SK-N-SH treated with all-trans-retinoic acid at 6 μM for 48 hours (cell line): ENCODE measurements around the gene MAPK7.
A peak's percentile ranks its signal among the peaks of the same experiment; 100 is the strongest.

ENCODE experiments used
- ATAC-seq: fragments of 200-7000 bp; cut with Tn5 transposase; 3 replicates; pipeline ENCODE4 v1.9.1; 2020; ENCODE audit warnings: mild to moderate bottlenecking, moderate library complexity
- ARNTL ChIP-seq: fragments of 450-650 bp; formaldehyde crosslinking; IDR thresholded peaks from 2 replicates; pipeline ENCODE4 v1.5.0; 2020; ENCODE audit warnings: low read depth, mild to moderate bottlenecking, moderate library complexity, borderline replicate concordance
- BACH2 ChIP-seq: fragments of 250-450 bp; sonication (Bioruptor Pico); IDR thresholded peaks from 2 replicates; pipeline ENCODE4 v1.9.0; 2021; ENCODE audit warnings: mild to moderate bottlenecking, borderline replicate concordance
- CSDC2 ChIP-seq: fragments of 250-450 bp; sonication (Bioruptor Pico); IDR thresholded peaks from 2 replicates; pipeline ENCODE4 v1.5.0; 2020; ENCODE audit warnings: mild to moderate bottlenecking, moderate library complexity
- CSRNP3 ChIP-seq: fragments of 250-450 bp; sonication (Bioruptor Pico); IDR thresholded peaks from 2 replicates; pipeline ENCODE4 v1.5.1; 2021; ENCODE audit warnings: mild to moderate bottlenecking, moderate library complexity
- ESRRG ChIP-seq: fragments of 250-450 bp; sonication (Bioruptor Pico); IDR thresholded peaks from 2 replicates; pipeline ENCODE4 v1.6.1; 2021; ENCODE audit warnings: mild to moderate bottlenecking
- GLIS3 ChIP-seq: fragments of 250-450 bp; sonication (Bioruptor Pico); IDR thresholded peaks from 2 replicates; pipeline ENCODE4 v1.5.0; 2020; ENCODE audit warnings: mild to moderate bottlenecking, moderate library complexity
- ISL1 ChIP-seq: fragments of 250-450 bp; sonication (Bioruptor Pico); IDR thresholded peaks from 2 replicates; pipeline ENCODE4 v2.1.2; 2022; ENCODE audit warnings: mild to moderate bottlenecking, moderate library complexity
- OSR1 ChIP-seq: fragments of 250-450 bp; sonication (Bioruptor Pico); IDR thresholded peaks from 2 replicates; pipeline ENCODE4 v1.8.0; 2022; ENCODE audit warnings: moderate library complexity, mild to moderate bottlenecking, inconsistent platforms
- PATZ1 ChIP-seq: fragments of 250-450 bp; sonication (Bioruptor Pico); IDR thresholded peaks from 2 replicates; pipeline ENCODE4 v1.8.0; 2020; ENCODE audit warnings: mild to moderate bottlenecking, moderate library complexity, borderline replicate concordance
- RARB ChIP-seq: fragments of 250-450 bp; sonication (Bioruptor Pico); IDR thresholded peaks from 2 replicates; pipeline ENCODE4 v1.8.0; 2021; ENCODE audit warnings: mild to moderate bottlenecking, moderate library complexity
- SNAI2 ChIP-seq: fragments of 250-450 bp; sonication (Bioruptor Pico); IDR thresholded peaks from 2 replicates; pipeline ENCODE4 v1.5.0; 2020; ENCODE audit warnings: mild to moderate bottlenecking, moderate library complexity
- TOX ChIP-seq: fragments of 250-450 bp; sonication (Bioruptor Pico); IDR thresholded peaks from 2 replicates; pipeline ENCODE4 v1.8.0; 2021; ENCODE audit warnings: mild to moderate bottlenecking, moderate library complexity, borderline replicate concordance
- TSHZ2 ChIP-seq: fragments of 250-450 bp; sonication (Bioruptor Pico); IDR thresholded peaks from 2 replicates; pipeline ENCODE4 v1.5.0; 2020; ENCODE audit warnings: mild to moderate bottlenecking, moderate library complexity
- ZC3H10 ChIP-seq: fragments of 250-450 bp; sonication (Bioruptor Pico); IDR thresholded peaks from 2 replicates; pipeline ENCODE4 v1.5.1; 2021; ENCODE audit warnings: mild to moderate bottlenecking, moderate library complexity
- ZFP3 ChIP-seq: fragments of 250-450 bp; sonication (Bioruptor Pico); IDR thresholded peaks from 2 replicates; pipeline ENCODE4 v1.5.0; 2020; ENCODE audit warnings: mild to moderate bottlenecking, moderate library complexity
- ZFP30 ChIP-seq: fragments of 450-650 bp; formaldehyde crosslinking; IDR thresholded peaks from 2 replicates; pipeline ENCODE4 v1.5.0; 2022; ENCODE audit warnings: mild to moderate bottlenecking, moderate library complexity
- ZNF565 ChIP-seq: fragments of 450-650 bp; formaldehyde crosslinking; conservative IDR thresholded peaks from 2 replicates; pipeline ENCODE4 v1.5.0; 2020; ENCODE audit warnings: low read depth, mild to moderate bottlenecking, moderate library complexity
- ZNF70 ChIP-seq: fragments of 450-650 bp; formaldehyde crosslinking; IDR thresholded peaks from 2 replicates; pipeline ENCODE4 v1.5.0; 2020; ENCODE audit warnings: mild to moderate bottlenecking, moderate library complexity
- ZNF8 ChIP-seq: fragments of 450-650 bp; formaldehyde crosslinking; IDR thresholded peaks from 2 replicates; pipeline ENCODE4 v1.5.0; 2020; ENCODE audit warnings: mild to moderate bottlenecking, moderate library complexity
- TF ChIP-seq, protein P1 (sequence below): fragments of 250-450 bp; sonication (Bioruptor Pico); IDR thresholded peaks from 2 replicates; pipeline ENCODE4 v1.5.1; 2020; ENCODE audit warnings: low read depth, mild to moderate bottlenecking, moderate library complexity
- TF ChIP-seq, protein P2 (sequence below): fragments of 250-450 bp; sonication (Bioruptor Pico); IDR thresholded peaks from 2 replicates; pipeline ENCODE4 v1.8.0; 2021; ENCODE audit warnings: low read depth, mild to moderate bottlenecking, moderate library complexity, borderline replicate concordance

Gene MAPK7

GRCh38 chr17:19375732-19376131 is 2.6 kb upstream of the MAPK7 start:
- TF ChIP-seq GLIS3 (CRISPR knock-in tag) (no peak), ARNTL (CRISPR knock-in tag) (no peak)
- no peak for ATAC-seq

DNA sequence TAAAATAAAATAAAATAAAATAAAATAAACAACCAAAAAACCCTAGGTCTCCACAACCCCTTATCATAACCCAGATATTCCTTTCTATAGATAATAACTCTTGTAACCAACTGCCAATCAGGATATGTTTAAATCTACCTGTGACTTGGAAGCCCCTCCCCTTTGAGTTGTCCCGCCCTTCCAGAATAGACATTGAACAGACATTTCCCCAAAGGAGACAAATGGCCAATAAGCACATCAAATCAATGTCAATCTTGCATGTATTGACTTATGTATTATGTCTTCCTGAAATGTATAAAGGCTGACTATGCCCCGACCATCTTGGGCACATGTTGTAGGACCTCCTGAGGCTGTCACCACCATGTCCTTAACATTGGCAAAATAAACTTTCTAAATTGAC is 1.5 kb upstream of the MAPK7 start:
- no peak for ATAC-seq
- TF ChIP-seq GLIS3 (CRISPR knock-in tag), result no peak
- TF ChIP-seq CSDC2, result no peak
- TF ChIP-seq, protein P1, sequence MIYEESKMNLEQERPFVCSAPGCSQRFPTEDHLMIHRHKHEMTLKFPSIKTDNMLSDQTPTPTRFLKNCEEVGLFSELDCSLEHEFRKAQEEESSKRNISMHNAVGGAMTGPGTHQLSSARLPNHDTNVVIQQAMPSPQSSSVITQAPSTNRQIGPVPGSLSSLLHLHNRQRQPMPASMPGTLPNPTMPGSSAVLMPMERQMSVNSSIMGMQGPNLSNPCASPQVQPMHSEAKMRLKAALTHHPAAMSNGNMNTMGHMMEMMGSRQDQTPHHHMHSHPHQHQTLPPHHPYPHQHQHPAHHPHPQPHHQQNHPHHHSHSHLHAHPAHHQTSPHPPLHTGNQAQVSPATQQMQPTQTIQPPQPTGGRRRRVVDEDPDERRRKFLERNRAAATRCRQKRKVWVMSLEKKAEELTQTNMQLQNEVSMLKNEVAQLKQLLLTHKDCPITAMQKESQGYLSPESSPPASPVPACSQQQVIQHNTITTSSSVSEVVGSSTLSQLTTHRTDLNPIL, result no peak
- no peak for TF ChIP-seq PATZ1 (CRISPR knock-in tag)
- TF ChIP-seq ZC3H10 (CRISPR knock-in tag), result no peak
- TF ChIP-seq, protein P2, sequence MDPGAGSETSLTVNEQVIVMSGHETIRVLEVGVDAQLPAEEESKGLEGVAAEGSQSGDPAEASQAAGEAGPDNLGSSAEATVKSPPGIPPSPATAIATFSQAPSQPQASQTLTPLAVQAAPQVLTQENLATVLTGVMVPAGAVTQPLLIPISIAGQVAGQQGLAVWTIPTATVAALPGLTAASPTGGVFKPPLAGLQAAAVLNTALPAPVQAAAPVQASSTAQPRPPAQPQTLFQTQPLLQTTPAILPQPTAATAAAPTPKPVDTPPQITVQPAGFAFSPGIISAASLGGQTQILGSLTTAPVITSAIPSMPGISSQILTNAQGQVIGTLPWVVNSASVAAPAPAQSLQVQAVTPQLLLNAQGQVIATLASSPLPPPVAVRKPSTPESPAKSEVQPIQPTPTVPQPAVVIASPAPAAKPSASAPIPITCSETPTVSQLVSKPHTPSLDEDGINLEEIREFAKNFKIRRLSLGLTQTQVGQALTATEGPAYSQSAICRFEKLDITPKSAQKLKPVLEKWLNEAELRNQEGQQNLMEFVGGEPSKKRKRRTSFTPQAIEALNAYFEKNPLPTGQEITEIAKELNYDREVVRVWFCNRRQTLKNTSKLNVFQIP, result no peak
- no peak for TF ChIP-seq ZNF565 (CRISPR knock-in tag)
- no peak for TF ChIP-seq OSR1 (CRISPR knock-in tag)
- TF ChIP-seq RARB, result no peak
- TF ChIP-seq SNAI2, result no peak
- TF ChIP-seq ZFP30 (CRISPR knock-in tag), result no peak
- TF ChIP-seq ISL1 (CRISPR knock-in tag), result no peak
- no peak for TF ChIP-seq TSHZ2
- no peak for TF ChIP-seq ARNTL (CRISPR knock-in tag)
- TF ChIP-seq BACH2 (CRISPR knock-in tag), result no peak
- no peak for TF ChIP-seq CSRNP3 (CRISPR knock-in tag)
- no peak for TF ChIP-seq TOX
- TF ChIP-seq ESRRG (CRISPR knock-in tag), result no peak
- no peak for TF ChIP-seq ZFP3 (CRISPR knock-in tag)
- TF ChIP-seq ZNF70 (CRISPR knock-in tag), result no peak

- ATAC-seq, result peak; percentile 92
- TF ChIP-seq OSR1 (CRISPR knock-in tag) (no peak), ZFP30 (CRISPR knock-in tag) (no peak), ZFP3 (CRISPR knock-in tag) (no peak), ZNF8 (CRISPR knock-in tag) (no peak), RARB (no peak), ESRRG (CRISPR knock-in tag) (no peak)
- TF ChIP-seq, all 23 proteins: peak for 0
Observed at GRCh38 chr17:19377602-19378415, 489 bp upstream of the MAPK7 start.
